Astrocyte of the cerebellum (primary cell): ENCODE results near the gene MMUT.

ENCODE experiments used
- DNase-seq: peaks from one replicate; pipeline ENCODE4 v3.0.0-alpha.2; 2011; ENCODE audit warnings: low read depth
- H3K4me3 ChIP-seq: 2 replicates; pipeline ENCODE4 v1.5.1; 2011; ENCODE audit warnings: mild to moderate bottlenecking, low read depth, low read length, moderate library complexity
- CTCF ChIP-seq: IDR thresholded peaks from 2 replicates; pipeline ENCODE4 v1.5.1; 2012; ENCODE audit warnings: low read length, low read depth, moderate library complexity, mild to moderate bottlenecking; ENCODE audit errors: missing control alignments
- in situ Hi-C: cut with HindIII; loops from 2 replicates; pipeline ENCODE4 v1.10.0; 2017; ENCODE audit warnings: low sequenced_read_pairs

Gene MMUT

GRCh38 chr6:49462927-49463611 is at the start of gene MMUT, which contains the start of gene CENPQ:
TSS of gene MMUT (minus strand) at chr6:49463253. CDS start at chr6:49459466, 3,787 bp downstream.
TSS of gene CENPQ (plus strand) at chr6:49463370. CDS start at chr6:49470177, 6,807 bp downstream.
- in situ Hi-C loops, result no loop called here
- TF ChIP-seq CTCF, result no peak
- H3K4me3 ChIP-seq, result peak within 1 kb of the TSS; percentile 73

GRCh38 chr6:49509342-49509741 is 46.3 kb upstream of the MMUT start:
- in situ Hi-C loops, result no loop called here
- DNase-seq, result no peak
- H3K4me3 ChIP-seq, result no peak overlapping the region
- no peak for TF ChIP-seq CTCF

More at GRCh38 chr6:49462927-49463611, at the start of gene MMUT, which contains the start of gene CENPQ:
- DNase-seq, result peak; percentile 89

GRCh38 chr6:49506569-49507111 is 43.6 kb upstream of the MMUT start:
- no peak overlapping the region for H3K4me3 ChIP-seq
- no peak for DNase-seq
- TF ChIP-seq CTCF, result no peak
- in situ Hi-C loops, result no loop called here

- in situ Hi-C loops, result no loop called here
- H3K4me3 ChIP-seq, result no peak overlapping the region
- DNase-seq, result no peak
- TF ChIP-seq CTCF, result no peak
Observed at GRCh38 chr6:49504666-49505065, 41.6 kb upstream of the MMUT start.

GRCh38 chr6:49499623-49500022 is 36.6 kb upstream of the MMUT start, which contains the start of gene GLYATL3:
TSS of gene GLYATL3 (plus strand) at chr6:49499923. CDS start at chr6:49511991, 12,068 bp downstream.
- no peak for DNase-seq
- no peak for TF ChIP-seq CTCF
- H3K4me3 ChIP-seq, result no peak within 1 kb of the TSS
- in situ Hi-C loops, result no loop called here

- no peak for DNase-seq
- in situ Hi-C loops, result no loop called here
- TF ChIP-seq CTCF, result no peak
- H3K4me3 ChIP-seq, result no peak overlapping the region
Observed at GRCh38 chr6:49499126-49499525, 36.1 kb upstream of the MMUT start.
